HG02870 (cell line): ENCODE results near the gene C19orf33.
"Not testable (repeated sequence)": the region's sequence is repeated elsewhere in the genome, so short reads cannot be mapped to it uniquely, and the experiment has no call there.

Experiments used
- ATAC-seq: cut with Tn5 transposase; IDR thresholded peaks from one replicate; pipeline ENCODE4 v1.9.1; 2021; ENCODE audit warnings: mild to moderate bottlenecking, moderate library complexity; ENCODE audit not compliant: unreplicated experiment

The C19orf33 gene

GRCh38 chr19:38335949-38336637 lies 32.0 kb downstream of the C19orf33 start:
- ATAC-seq, result peak; percentile 66

- ATAC-seq, result peak; percentile 41
These were observed 32.7 kb downstream of the C19orf33 start for GRCh38 chr19:38336638-38337359.

- no peak for ATAC-seq
These were observed 33.3 kb downstream of the C19orf33 start for GRCh38 chr19:38337360-38337653.

DNA sequence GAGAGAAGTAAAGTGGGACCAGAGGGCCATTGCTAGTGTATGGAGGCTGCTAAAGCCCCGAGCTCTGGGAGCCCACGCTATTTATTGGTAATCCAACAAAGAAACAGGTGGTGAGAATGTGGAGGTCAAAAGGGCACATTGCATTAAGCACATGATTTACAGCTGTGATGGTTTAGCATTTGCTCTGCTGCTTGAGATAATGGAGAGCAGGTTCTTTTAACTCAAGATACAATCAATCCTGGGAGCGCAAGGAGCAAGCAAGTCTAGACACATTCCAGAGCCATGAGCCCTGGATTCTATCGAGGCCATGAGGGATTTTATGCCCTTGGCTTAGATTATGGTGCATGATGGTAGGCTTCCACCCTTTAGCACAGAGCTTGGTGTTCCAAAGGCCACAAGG lies 35.0 kb downstream of the C19orf33 start:
- not testable (repeated sequence) for ATAC-seq

DNA sequence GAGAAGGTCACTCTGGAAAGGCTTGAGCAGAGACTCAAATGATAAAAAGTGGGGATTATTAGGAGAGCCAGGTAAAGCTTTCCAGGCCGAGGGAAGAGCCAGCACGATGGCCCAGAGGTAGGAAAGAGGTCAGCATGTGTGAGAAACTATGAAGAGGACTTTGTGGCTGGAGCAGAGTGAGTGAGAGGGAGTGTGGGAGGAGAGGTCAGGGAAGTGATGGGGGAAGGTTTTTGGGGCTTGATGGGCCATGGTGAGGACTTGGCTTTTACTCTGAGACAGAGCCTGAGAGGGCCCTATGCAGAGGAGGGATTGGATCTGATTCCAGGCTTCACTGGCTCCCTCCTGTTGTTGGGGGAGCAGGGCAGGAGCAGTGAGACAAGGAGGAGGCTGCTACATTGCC lies 36.9 kb downstream of the C19orf33 start:
- no peak for ATAC-seq

GRCh38 chr19:38346837-38347236 lies 42.8 kb downstream of the C19orf33 start:
- ATAC-seq, result no peak

DNA sequence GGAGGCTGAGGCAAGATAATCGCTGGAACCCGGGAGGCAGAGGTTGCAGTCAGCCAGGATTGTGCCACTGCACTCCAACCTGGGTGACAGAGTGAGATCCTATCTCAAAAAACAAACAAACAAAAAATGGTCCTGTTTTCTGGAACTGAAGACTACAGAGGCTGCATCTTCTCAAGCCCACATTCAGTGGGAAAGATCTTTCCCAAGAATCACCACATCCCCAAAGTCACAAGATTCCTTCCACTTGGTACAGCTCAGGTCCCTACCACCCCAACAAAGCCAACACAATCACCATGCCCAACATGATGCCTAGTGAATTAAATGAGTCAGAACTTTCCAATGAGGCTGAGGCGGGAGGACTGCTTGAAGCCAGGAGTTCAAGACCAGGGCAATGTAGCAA lies 46.8 kb downstream of the C19orf33 start:
- no peak for ATAC-seq

GRCh38 chr19:38351865-38352395 lies 47.9 kb downstream of the C19orf33 start:
- ATAC-seq, result no peak

- ATAC-seq, result no peak
These were observed 48.6 kb downstream of the C19orf33 start for GRCh38 chr19:38352611-38353010.
